ENCODE measurements around the gene RBM33.

Gene RBM33

GRCh38 chr7:155619634-155620271, 24.7 kb upstream of the RBM33 start:
- TF ChIP-seq CTCF (conservative IDR thresholded peaks at IDR 0.05) (no peak), ZFX (IDR thresholded peaks at IDR 0.05) (no peak)

DNA sequence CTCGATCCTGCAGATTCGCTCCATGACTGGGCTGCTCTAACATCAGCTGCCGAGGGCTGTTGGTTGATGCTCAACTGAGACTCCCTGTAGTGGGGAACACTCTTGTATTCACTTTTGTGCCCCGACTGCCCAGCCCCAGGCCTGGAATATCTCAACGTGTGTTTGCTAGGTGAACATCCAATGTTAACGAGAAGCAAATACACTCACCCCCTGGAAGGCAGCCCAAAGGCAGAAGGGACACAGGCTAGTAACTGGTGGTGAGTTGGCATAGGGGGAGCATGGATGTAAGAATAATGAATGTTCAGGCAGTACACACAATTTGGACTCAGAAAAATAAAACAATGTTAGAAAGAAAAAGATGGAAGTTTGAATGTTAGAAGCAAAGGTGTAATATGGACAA, 24.0 kb upstream of the RBM33 start:
- no peak for TF ChIP-seq ZFX (IDR thresholded peaks at IDR 0.05)
- TF ChIP-seq CTCF (conservative IDR thresholded peaks at IDR 0.05): no peak
- no peak overlapping the region for H3K27ac ChIP-seq

More at GRCh38 chr7:155619634-155620271, 24.7 kb upstream of the RBM33 start:
- no peak overlapping the region for H3K27ac ChIP-seq

- H3K27ac ChIP-seq: no peak overlapping the region
- TF ChIP-seq ZFX (IDR thresholded peaks at IDR 0.05) (no peak), CTCF (conservative IDR thresholded peaks at IDR 0.05) (no peak)
Measured at GRCh38 chr7:155621418-155621980, 23.0 kb upstream of the RBM33 start.

DNA sequence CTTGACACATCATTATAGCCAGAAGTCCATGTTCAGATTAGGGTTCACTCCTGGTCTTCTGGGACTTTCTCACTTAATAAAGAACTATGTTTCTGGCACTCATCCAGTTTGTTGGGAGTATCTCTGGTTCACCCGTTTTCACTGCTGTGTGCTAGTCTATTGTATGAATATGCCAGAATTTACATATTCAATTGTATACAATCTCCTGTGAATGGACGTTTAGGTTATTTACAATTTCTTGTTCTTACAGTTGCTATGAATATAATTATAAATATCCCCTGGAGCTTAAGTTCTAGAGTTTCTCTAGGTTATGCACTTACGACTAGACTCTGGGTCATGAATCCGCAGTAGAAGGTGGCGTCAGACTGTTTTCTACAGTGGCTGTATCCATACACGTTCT, 20.0 kb upstream of the RBM33 start:
- H3K27ac ChIP-seq: no peak overlapping the region
- no peak for TF ChIP-seq CTCF (conservative IDR thresholded peaks at IDR 0.05)
- no peak for TF ChIP-seq ZFX (IDR thresholded peaks at IDR 0.05)

DNA sequence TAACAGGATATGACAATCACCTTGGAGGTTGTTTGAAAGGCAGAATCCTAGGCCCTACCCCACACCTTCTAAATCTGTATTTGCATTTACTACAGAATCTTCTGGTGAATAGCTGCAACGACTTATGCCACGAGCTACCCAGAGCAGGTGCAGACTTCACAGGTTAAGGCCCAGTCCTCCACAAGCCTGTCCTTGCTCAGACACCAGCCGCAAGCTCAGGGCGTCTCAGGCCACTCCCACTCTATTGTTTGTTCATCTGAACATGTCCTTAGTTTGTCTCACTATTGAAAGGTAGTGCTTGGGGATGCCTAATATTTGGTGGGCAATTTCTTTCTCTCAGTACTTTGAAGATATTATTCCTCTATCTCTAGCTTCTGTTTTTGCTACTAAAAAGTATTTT, 18.9 kb upstream of the RBM33 start:
- H3K27ac ChIP-seq: no peak overlapping the region
- no peak for TF ChIP-seq CTCF (conservative IDR thresholded peaks at IDR 0.05)
- TF ChIP-seq ZFX (IDR thresholded peaks at IDR 0.05): no peak

GRCh38 chr7:155629171-155629570, 15.3 kb upstream of the RBM33 start:
- TF ChIP-seq ZFX (IDR thresholded peaks at IDR 0.05): no peak
- no peak for TF ChIP-seq CTCF (conservative IDR thresholded peaks at IDR 0.05)
- H3K27ac ChIP-seq: no peak overlapping the region

GRCh38 chr7:155631155-155631554, 13.3 kb upstream of the RBM33 start:
- H3K27ac ChIP-seq: no peak overlapping the region
- TF ChIP-seq CTCF (conservative IDR thresholded peaks at IDR 0.05) (peak; percentile 44), ZFX (IDR thresholded peaks at IDR 0.05) (no peak)

All from C4-2B (cell line).